Hepatic stellate cell (primary cell): Measurements from ENCODE around the gene UBAC2.
"Not testable (repeated sequence)": the region's sequence is repeated elsewhere in the genome, so short reads cannot be mapped to it uniquely, and the experiment has no call there.

Experiments used
- DNase-seq: peaks from one replicate; pipeline ENCODE4 v3.0.0; 2011; ENCODE audit warnings: low spot score

Gene UBAC2

DNA sequence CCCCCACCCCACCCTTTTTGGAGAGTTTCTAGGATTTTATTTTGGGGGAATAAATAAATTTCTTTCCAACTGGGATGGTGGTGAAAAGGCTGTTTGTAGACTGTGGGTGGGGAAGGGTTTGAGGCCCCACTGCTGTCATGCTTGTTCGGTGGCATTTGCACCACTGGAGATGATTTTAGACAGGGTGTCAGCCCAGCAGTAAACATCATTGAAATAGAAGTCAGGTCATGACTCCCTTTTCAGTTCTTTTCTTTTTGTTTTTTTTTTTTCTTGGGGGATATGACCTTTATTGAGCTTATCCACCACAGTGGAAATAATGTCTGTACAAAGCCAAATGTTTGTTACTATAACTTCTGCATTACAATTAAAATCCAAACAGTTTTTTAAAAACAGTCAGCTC lies 14.1 kb downstream of the UBAC2 start:
- no peak for DNase-seq

DNA sequence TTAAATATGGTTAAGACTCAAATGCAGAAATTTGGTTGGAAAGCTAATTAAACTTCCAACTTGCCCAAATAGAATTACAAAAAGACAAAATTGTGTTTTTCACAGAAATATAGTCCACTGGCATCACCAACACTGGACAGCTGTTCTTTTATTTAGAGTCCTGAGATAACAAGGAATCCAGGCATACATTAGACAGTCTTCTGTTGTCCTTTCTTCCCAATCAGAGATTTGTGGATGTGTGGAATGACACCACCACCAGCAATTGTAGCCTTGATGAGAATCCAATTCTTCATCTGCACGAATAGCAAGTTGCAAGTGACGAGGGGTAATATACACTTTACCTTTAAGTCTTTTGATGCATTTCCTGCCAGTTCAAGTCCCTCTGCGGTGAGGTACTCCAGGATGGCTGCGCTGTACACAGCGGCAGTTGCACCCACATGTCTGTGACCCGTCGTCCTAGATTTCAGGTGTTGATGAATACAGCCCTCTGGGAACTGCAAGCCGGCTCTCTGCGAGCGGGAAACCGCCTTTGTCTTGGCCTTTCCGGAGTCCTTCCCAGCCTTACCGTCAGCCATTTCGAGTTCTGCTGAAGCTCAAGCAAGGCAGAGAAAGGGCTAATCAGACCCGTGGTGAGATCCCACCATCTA lies 14.7 kb downstream of the UBAC2 start:
- DNase-seq, result no peak

DNA sequence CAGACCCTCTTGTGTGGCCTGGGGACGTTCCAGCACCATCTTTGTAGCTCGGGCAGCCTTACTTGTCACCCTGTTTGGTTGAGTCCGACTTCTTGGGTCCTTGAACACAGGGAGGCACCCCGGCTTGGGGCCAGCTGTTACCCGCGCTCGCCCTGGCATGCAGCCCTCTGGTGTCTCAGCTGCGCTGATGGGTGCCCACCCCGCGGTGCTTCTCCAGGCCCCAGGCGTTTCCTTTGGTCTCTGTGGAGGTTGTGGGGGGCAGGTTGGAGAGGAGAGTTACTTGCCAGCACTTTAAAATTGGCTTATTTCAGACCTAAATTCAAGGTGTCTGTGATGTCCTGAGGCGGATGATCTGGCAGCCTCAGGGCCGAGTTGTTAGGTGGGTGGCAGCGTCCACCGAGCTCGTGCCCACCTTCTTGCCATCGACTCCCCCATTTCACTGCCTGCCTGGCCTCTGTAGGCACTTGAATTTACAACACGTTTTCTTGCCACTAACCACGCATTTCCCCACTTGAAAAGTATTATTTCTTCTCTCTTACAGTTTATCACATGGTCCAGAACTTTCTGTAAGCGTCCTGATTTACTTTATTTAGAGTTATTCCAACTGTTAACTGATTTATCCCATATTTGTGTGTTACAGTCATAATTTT lies 16.9 kb downstream of the UBAC2 start:
- DNase-seq, result no peak

DNA sequence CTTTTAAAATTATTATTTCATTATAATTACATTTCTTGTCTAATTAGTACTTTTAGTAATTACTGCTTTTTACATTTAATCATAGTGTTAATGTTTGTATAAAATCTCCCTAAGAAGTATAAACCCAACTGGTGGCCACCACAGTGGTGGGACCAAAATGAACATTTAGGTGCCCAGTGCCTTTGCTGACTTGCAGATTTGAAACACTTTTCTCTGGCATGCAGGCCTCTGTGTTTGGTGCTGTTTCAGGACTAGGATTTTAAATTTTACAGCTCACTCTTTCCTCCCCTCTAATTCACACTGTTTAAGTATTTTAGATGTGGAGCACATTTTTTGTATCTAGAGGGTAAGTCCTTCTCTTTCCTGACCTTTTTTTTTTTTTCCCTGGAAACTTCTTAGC lies 17.5 kb downstream of the UBAC2 start:
- no peak for DNase-seq

DNA sequence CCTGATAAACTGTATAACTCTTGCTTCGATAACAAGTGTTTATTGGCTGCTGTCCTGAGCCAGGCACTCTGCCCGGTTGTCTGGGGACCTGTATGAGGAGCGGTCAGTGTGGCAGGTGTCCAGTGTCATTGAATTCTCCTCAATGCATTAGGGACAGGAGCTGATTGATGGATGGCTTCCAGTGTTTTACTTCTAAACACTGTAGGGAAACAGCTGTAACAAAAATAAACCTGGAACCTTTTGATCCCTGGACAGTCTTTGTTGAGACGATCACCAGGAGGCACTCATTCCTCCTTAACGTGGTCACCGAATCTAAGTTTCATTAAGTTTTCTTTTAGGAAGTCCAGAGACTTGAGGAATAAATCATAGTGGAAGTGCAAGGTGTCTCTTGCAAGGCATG lies 17.9 kb downstream of the UBAC2 start:
- DNase-seq, result no peak

DNA sequence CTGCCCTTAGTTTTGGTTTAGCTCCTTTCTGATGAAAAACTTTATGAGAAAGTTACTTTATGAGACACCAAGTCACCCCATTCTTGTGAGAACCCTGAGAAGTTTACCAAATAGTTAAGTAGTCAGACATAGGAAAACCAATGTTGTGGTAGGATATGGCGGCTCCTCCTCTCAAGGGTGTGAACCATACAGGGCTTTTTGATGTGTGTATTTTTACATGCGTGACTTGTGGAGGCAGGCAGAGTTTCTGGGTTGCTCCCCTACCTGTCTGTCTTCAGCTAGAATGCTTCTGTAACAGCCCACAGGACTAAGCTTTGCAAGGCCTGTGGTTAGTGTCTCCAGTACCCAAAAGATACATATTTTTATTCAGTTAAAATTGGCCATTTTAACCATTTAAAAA lies 18.3 kb downstream of the UBAC2 start:
- no peak for DNase-seq

DNA sequence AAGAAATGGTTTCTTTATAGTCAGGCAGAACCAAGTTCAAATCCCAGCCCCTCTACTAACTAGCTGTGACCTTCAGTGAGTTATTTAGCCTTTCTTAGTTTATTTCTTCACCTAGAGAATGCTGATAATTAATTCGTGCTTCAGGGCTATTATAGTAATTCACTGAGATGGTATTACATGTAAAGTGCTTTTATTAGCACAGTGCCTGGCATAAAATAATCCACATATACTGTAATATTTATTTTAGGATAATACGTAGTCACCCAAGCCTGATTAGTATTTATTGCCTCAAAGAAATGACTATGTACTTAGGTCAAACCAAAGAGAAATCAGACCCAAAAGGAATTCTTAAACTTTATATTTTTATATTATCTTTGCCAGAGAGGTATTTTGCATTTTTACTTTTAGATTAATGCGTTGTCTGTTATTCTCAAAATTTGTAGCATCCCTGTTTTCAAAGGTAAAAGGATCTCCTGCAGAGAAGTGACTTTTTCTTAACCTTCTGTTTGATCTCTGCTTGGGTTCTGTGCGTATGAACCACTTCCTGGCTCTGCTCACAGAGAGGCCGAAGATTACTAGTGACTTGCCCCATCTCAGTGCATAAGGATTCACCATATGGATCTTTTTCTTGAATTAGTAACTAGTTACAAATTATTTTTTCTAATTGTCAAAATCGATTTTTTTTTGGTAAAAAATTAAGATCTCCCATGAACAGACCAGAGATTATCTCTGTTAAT lies 19.7 kb downstream of the UBAC2 start:
- no peak for DNase-seq

DNA sequence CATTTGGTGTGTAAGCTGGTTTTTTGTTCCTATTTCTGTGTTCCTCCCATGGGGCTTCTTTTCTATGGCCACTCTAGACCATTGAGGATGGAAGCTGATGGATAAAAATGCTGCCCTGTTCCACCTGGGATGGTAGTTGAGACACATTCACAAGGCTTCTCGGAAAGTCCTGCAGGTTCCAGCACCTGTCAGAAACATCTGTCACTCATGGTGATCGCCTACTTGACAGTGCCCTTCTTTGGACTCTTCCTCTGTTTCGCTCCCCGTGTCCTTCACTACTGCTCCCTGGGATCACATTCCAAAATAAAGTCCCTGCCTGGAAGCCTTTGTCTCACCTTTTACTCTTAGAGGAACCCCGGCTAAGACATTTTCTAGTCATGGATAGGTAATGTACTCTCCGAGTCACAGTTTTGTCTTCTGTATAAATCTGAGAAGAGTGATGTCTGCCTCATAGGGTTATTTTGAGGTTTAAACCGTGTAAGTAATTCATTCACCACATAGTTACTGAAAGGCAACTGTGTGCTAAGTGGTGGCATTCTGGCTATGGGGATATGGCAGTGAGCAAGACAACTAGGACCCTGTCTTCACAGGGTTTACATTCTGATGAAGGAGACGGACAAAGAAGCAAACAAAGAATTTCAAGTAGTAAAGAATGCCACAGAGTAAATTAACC lies 21.0 kb downstream of the UBAC2 start:
- no peak for DNase-seq

DNA sequence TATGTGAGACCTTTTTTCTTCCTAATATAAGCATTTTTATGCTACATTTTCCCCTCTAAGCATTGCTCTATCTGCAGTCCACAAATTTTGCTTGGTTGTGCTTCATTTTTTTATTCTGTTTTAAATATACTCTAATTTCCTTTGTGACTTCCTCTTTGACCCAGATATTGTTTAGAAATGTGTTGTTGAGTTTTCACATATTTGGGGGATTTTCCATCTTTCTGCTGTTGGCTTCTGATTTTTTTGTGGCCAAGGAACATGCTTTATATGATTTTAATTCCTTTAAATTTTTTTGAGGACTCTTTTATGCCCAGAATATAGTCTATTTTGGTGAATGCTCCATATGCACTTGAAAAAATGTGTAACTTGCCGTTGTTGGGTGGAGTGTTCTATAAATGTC lies 22.9 kb downstream of the UBAC2 start:
- DNase-seq, result no peak

DNA sequence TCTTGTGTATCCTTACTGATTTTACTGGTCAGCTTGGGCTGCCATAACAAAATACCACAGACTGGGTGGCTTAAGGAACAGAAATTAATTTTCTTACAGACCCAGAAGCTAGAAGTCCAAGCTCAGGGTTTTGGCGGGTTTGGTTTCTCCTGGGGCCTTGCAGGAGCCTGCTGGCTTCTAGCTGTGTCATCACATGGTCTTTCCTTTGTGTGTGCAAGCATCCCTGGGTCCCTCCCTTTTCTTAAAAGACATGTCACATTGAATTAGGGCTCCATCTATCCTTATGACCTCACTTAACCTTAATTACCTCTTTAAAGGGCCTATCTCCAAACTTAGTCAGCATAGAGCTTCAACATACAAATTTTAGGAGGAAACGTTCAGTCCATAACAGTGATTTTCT lies 23.4 kb downstream of the UBAC2 start:
- no peak for DNase-seq

DNA sequence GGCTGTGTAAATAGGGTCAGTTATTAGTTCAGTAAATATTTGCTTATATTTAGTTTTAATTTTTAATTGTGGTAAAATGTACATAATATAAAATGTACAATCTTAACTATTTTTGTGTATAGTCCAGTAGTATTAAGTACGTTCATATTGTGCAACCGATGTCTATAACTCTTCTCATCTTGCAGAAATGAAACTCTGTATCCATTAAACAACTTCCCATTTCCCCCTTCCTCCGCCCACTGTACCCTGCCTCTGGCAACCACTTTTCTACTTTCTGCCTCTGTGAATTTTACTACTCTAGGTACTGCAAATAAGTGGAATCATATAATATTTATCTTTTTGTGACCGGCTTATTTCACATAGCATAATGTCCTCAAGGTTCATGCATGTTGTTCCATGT lies 24.4 kb downstream of the UBAC2 start:
- DNase-seq, result no peak

DNA sequence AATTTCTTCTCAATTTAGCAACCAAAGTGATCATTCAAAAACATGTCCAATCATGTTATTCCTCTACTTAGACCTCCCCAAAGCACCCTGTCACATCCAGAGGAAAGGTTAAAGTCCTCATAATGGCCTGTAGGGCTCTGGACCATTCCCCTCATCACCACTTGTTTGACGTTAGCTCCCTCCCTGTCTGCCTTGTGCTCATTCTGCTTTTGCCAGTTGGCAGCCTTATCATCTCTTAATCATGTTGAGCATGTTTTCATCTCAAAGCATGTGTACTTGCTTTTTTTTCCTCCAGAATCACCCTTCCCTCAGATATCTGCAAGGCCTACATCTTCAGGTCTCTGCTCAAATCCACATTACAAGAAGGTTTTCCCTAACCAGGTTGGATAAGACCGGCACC lies 25.9 kb downstream of the UBAC2 start:
- DNase-seq, result no peak

DNA sequence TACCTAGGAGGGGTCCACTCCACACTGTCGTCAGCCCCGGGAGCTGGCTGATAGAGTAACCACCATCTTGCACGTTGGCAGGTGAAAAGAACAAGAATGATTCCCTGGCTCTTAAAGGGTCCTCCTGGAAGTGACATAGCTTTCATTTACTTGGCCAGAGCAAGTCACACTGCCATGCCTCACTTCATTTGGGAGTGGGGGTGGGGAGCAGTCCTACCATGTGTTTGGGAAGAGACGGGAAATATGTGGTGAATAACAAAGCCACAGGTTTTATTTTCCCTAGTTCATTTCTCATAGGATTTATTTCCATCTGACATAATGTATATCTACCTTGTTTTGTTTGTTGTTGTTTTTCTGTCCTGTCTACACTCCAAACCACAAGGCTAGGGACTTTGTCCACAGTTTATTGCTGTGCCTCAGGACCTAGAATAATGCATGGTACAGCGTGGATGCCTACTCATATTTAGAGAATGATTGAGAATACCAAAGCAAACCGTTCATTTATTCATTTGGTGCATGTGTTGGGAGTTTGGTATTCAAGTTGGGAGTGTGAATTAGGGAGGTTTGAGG lies 26.8 kb downstream of the UBAC2 start:
- no peak for DNase-seq

DNA sequence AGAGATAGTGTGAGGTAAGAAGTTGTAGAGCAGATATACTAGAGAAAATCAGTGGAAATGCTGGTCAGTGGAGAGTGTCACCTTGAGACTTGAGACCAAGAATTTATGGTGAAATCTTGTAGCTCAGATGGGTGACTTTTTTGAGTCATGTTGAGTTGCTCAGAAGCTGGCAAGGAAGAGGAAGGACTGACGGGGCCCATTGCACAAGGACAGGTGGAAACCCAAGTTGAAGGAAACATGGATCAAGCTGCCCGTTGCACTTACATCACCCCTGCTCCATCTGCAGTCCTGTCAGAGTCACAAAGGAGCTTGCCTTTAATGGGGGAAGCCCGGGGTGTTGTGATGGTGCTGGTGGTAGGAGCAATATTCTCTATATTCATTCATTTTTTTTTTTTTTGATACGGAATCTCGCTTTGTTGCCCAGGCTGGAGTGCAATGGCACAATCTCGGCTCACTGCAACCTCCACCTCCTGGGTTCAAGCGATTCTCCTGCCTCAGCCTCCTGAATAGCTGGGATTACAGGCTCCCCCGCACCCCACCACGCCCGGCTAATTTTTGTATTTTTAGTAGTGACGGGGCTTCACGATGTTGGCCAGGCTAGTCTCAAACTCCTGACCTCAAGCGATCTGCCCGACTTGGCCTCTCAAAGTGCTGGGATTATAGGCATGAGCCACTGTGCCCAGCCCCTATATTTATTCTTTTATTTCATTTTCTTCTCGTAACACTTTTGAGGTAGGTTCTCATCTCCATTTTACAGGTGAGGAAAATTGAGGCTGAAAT lies 27.4 kb downstream of the UBAC2 start:
- no peak for DNase-seq

DNA sequence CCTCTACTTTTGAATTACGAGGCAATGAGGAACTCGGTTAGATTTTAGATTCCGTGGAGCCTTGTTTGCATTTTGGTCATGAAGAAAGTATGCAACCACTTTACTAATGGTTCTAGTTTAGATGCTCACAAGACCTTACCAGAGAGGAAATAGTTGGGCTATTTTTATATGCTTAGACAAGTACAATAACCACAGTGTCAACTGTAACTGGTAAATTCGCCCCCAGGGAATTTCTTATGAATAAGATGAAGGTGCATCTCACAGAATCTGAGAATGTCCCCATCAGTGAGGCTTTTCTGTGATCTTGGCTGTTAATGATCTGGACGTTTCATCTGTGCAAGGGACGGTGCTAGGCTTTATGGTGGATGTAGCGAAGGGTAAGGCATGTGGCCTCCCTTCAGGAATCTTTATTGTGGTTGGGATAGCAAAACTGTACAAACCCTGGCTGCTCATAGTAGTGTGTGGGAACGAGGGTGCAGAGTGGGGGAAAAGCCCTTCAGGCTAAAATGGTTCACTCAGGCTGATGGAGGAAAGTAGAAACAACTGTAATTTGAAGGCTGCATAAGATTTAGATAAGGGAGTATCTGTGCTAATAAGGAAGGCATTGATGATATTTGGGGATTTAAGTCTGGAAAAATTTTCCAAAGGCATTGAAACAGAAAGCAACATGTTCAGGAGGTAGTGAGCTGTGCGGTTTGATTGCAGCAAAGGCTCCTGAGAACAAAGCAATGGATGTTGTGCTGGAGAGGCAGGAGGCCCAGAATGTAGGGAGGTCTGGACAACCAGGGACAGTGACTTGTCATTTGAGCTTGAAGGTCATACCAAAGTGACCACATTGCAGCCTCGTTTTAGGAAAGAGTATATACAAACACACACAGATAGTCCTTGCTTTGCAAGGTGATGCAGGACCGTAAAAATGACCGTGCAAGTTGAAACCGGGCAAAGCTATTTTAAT lies 28.4 kb downstream of the UBAC2 start:
- DNase-seq, result peak; percentile 62

DNA sequence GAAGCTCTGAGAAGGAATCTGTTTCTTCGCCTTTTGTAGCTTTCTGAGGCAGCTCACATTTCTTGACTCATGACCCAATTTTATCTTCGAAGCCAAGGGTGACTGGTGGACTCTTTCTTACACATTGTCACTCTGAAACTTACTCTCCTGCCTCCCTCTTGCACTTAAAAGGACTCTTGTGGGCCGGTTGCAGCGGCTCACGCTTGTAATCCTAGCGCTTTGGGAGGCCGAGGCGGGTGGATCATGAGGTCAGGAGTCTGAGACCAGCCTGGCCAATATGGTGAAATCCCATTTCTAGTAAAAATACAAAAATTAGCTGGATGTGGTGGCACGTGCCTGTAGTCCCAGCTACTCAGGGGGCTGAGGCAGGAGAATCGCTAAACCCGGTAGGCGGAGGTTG lies 29.9 kb downstream of the UBAC2 start:
- not testable (repeated sequence) for DNase-seq

DNA sequence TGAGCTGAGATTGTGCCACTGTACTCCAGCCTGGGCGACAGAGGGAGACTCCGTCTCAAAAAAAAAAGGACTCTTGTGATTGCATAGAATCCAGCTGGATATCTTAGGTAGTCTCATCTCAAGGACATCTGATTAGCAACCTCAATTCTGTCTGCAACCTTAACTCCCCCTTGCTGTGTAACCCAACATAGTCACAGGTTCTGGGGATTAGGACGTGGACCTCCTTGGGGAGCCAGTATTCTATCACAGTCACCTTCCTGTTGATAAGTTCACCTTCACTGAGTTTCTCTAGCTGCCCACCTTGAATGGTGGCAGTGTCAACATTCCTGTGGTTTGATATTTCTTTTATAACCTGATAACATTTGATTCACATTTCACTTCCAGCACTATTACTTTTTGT lies 30.3 kb downstream of the UBAC2 start:
- no peak for DNase-seq

DNA sequence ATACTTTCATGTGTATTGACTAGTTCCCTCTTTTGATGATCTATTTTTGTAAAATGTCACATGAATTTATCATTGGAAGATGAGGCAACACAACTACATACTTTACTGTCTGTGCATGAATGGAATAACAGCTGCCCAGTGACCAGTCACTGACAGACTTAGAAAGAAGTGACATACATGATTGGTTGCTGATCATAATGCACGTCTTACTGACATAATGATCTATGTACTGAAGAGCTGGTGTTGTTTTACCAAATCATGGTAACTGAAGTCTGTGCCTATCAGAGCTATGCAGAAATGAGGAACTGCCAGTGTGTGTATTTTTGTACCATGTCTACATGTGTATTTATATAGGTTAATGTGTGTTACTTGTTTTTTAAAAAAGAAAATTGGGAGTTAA lies 31.1 kb downstream of the UBAC2 start:
- no peak for DNase-seq

DNA sequence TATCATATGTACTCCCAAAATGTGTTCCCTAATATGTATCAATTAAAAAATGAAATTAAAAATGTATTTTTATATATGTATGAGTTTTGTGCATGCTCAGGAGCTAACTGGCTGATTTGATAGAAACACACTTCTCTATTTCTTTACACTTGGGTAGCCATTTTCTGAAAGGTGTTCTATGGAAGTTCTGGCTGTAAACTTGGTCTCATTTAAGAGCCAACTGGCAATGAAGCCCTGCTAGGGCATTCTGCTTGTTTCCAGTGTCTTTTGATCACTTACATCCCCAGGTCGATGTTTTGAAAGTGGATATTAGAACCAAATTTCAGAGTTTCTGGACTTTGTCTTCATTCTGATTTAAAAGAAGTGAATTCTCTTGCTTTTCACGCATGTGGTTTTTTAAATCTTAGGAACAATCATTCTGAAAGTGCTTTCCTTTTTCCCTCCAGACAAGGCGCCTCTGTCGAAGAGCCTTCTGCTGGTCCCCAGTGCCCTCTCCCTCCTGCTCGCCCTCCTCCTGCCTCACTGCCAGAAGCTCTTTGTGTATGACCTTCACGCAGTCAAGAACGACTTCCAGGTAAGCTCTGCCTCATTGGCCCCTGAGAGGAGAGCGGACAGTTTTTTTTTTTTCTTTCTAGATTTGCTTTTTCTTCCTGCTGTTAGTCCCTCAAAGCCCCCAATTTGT lies 37.5 kb downstream of the UBAC2 start:
- DNase-seq, result no peak

DNA sequence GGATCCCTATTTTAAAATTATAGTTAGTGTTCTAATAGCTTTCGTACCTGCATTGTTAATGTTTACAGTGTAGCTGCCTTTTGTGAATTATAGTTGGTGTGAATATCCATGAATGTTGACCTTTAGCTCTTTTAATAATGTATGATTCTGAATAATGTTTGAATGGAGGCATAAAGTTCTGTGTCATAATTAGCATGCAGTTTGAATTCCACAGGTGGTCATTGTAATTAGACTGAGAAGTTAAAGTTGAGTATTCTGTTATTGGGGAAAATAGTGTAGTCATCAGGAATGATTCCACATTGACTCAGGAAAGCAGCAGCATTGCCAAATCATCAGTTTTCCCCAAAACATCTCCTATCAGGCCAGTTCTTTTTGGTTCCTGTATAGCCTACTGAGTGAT lies 45.4 kb downstream of the UBAC2 start:
- no peak for DNase-seq
